ENCODE results near the gene KHDC1.
"Not testable (repeated sequence)": the region's sequence is repeated elsewhere in the genome, so short reads cannot be mapped to it uniquely, and the experiment has no call there.

Gene KHDC1

GRCh38 chr6:73248192-73248903 lies 14.6 kb downstream of the KHDC1 start:
- DNase-seq: no peak

GRCh38 chr6:73242001-73242400 lies 21.0 kb downstream of the KHDC1 start:
- DNase-seq: no peak

GRCh38 chr6:73240730-73241129 lies 22.3 kb downstream of the KHDC1 start:
- no peak for DNase-seq

- DNase-seq: no peak
Observed at GRCh38 chr6:73236144-73236750, 26.7 kb downstream of the KHDC1 start.

- no peak for DNase-seq
Observed at GRCh38 chr6:73234733-73235132, 28.3 kb downstream of the KHDC1 start.

- DNase-seq: not testable (repeated sequence)
Observed at GRCh38 chr6:73233971-73234370, 29.0 kb downstream of the KHDC1 start.

GRCh38 chr6:73233048-73233447 lies 29.9 kb downstream of the KHDC1 start:
- no peak for DNase-seq

GRCh38 chr6:73231986-73232391 lies 31.0 kb downstream of the KHDC1 start:
- DNase-seq: no peak

- no peak for DNase-seq
Observed at GRCh38 chr6:73227606-73228255, 35.3 kb downstream of the KHDC1 start.

GRCh38 chr6:73225396-73225795 lies 37.6 kb downstream of the KHDC1 start, which contains the start of gene KHDC1L:
Gene KHDC1L (minus strand): TSS chr6:73225496. CDS start chr6:73225408, 88 bp downstream.
- no peak for DNase-seq

GRCh38 chr6:73216859-73217258 lies 46.1 kb downstream of the KHDC1 start:
- no peak for DNase-seq

- DNase-seq: no peak
Observed at GRCh38 chr6:73209117-73209516, 53.9 kb downstream of the KHDC1 start.

- DNase-seq: no peak
Observed at GRCh38 chr6:73207221-73207837, 55.7 kb downstream of the KHDC1 start.

GRCh38 chr6:73204252-73204651 lies 58.7 kb downstream of the KHDC1 start:
- no peak for DNase-seq

- no peak for DNase-seq
Observed at GRCh38 chr6:73203098-73203497, 59.9 kb downstream of the KHDC1 start.

GRCh38 chr6:73200735-73201134 lies 62.3 kb downstream of the KHDC1 start:
- no peak for DNase-seq

- no peak for DNase-seq
Observed at GRCh38 chr6:73200247-73200646, 62.7 kb downstream of the KHDC1 start.

- no peak for DNase-seq
Observed at GRCh38 chr6:73194744-73195143, 68.3 kb downstream of the KHDC1 start.

GRCh38 chr6:73193302-73193701 lies 69.7 kb downstream of the KHDC1 start:
- DNase-seq: not testable (repeated sequence)

Measured in CD4-positive, alpha-beta T cell treated with Interleukin-4 for 1 hour (primary cell).